Measurements from ENCODE around the gene SIRT3.

GRCh38 chr11:205221-206001 lies 30.7 kb downstream of the SIRT3 start:
- TF ChIP-seq, protein P1, sequence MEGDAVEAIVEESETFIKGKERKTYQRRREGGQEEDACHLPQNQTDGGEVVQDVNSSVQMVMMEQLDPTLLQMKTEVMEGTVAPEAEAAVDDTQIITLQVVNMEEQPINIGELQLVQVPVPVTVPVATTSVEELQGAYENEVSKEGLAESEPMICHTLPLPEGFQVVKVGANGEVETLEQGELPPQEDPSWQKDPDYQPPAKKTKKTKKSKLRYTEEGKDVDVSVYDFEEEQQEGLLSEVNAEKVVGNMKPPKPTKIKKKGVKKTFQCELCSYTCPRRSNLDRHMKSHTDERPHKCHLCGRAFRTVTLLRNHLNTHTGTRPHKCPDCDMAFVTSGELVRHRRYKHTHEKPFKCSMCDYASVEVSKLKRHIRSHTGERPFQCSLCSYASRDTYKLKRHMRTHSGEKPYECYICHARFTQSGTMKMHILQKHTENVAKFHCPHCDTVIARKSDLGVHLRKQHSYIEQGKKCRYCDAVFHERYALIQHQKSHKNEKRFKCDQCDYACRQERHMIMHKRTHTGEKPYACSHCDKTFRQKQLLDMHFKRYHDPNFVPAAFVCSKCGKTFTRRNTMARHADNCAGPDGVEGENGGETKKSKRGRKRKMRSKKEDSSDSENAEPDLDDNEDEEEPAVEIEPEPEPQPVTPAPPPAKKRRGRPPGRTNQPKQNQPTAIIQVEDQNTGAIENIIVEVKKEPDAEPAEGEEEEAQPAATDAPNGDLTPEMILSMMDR (IDR thresholded peaks at IDR 0.05): no peak
- TF ChIP-seq POLR2A (IDR thresholded peaks at IDR 0.05): no peak

All from esophagus squamous epithelium (tissue), 4 donors.